Neural crest cell (in vitro differentiated cells): ENCODE data around the gene MEF2A. TPM values are rescaled to one million over a fixed set of nuclear protein-coding genes. Genes with fewer than 3 reads are reported as not detected.
"Not testable (repeated sequence)": the region's sequence is repeated elsewhere in the genome, so short reads cannot be mapped to it uniquely, and the experiment has no call there.

Source experiments
- DNase-seq: peaks from one replicate; pipeline ENCODE4 v3.0.0; 2021; ENCODE audit warnings: low read depth, mixed read lengths, low spot score
- H3K27ac Mint-ChIP-seq: one replicate; pipeline ENCODE4 v1.8.0; 2021; ENCODE audit warnings: mild to moderate bottlenecking, mixed read lengths; ENCODE audit not compliant: unreplicated experiment
- H3K27me3 Mint-ChIP-seq: 2 replicates; pipeline ENCODE4 v1.8.0; 2021; ENCODE audit warnings: low read depth, mild to moderate bottlenecking, mixed read lengths
- H3K36me3 Mint-ChIP-seq: 2 replicates; pipeline ENCODE4 v1.8.0; 2021; ENCODE audit warnings: low read depth, mild to moderate bottlenecking, mixed read lengths
- H3K4me1 Mint-ChIP-seq: 2 replicates; pipeline ENCODE4 v1.8.0; 2021; ENCODE audit warnings: mixed read lengths
- H3K4me3 Mint-ChIP-seq: one replicate; pipeline ENCODE4 v1.8.0; 2021; ENCODE audit warnings: mild to moderate bottlenecking, mixed read lengths
- H3K9me3 Mint-ChIP-seq: 2 replicates; pipeline ENCODE4 v1.8.0; 2021; ENCODE audit warnings: mixed read lengths
- CTCF ChIP-seq: fragments of 200-600 bp; sonication (generic); conservative IDR thresholded peaks from 2 replicates; pipeline ENCODE4 v1.5.0; 2021; ENCODE audit warnings: antibody characterized with exemption, mild to moderate bottlenecking
- long read RNA-seq: library from polyadenylated mRNA; unstranded; transcript quantifications from one replicate; pipeline ENCODE4 v2.0.0, GENCODE V29; 2020
- total RNA-seq: library from RNA; stranded (reverse); gene quantifications from 2 replicates; pipeline ENCODE4 v1.2.1, GENCODE V29; 2021

MEF2A gene
- 21.5 and 25.2 TPM in 2 replicates for total RNA-seq
- long read RNA-seq, full-length matches to known transcripts = 6 of 17 reads
- long read RNA-seq, partial matches to known transcripts = 6 of 17 reads
- long read RNA-seq, other reads (novel, unspliced or antisense) = 5 of 17 reads

GRCh38 chr15:99565299-99566156 is at the start of gene MEF2A:
Gene MEF2A (plus strand): TSS chr15:99565984. CDS start chr15:99633120, 67,136 bp downstream.
- H3K36me3 Mint-ChIP-seq = no peaks in the 10 kb centered on the region
- H3K9me3 Mint-ChIP-seq = no peaks in the 10 kb centered on the region
- peak within 1 kb of the TSS; percentile 93 for H3K27ac Mint-ChIP-seq
- H3K27me3 Mint-ChIP-seq = peaks cover 16% of the 10 kb centered on the region
- peak; percentile 90 for DNase-seq
- peaks cover 37% of the 10 kb centered on the region for H3K4me1 Mint-ChIP-seq
- peak within 1 kb of the TSS; percentile 99 for H3K4me3 Mint-ChIP-seq
- TF ChIP-seq CTCF = no peak

GRCh38 chr15:99518191-99518590 is 47.6 kb upstream of the MEF2A start:
- Mint-ChIP-seq H3K4me1 (no peaks in the 10 kb centered on the region), H3K36me3 (no peaks in the 10 kb centered on the region), H3K27ac (no peak overlapping the region), H3K4me3 (no peak overlapping the region), H3K9me3 (peaks cover 5% of the 10 kb centered on the region), H3K27me3 (no peaks in the 10 kb centered on the region)
- TF ChIP-seq CTCF = no peak
- no peak for DNase-seq

- H3K36me3 Mint-ChIP-seq, DNase-seq, H3K9me3 Mint-ChIP-seq, H3K4me1 Mint-ChIP-seq, H3K27me3 Mint-ChIP-seq, H3K27ac Mint-ChIP-seq, H3K4me3 Mint-ChIP-seq: not testable (repeated sequence)
These were observed 46.4 kb upstream of the MEF2A start for GRCh38 chr15:99519366-99519765.

GRCh38 chr15:99522288-99522687 is 43.5 kb upstream of the MEF2A start:
- no peaks in the 10 kb centered on the region for H3K9me3 Mint-ChIP-seq
- H3K27ac Mint-ChIP-seq = no peak overlapping the region
- no peak for DNase-seq
- H3K27me3 Mint-ChIP-seq = no peaks in the 10 kb centered on the region
- TF ChIP-seq CTCF = no peak
- no peak overlapping the region for H3K4me3 Mint-ChIP-seq
- no peaks in the 10 kb centered on the region for H3K4me1 Mint-ChIP-seq
- no peaks in the 10 kb centered on the region for H3K36me3 Mint-ChIP-seq

GRCh38 chr15:99526176-99526575 is 39.6 kb upstream of the MEF2A start:
- H3K27me3 Mint-ChIP-seq = no peaks in the 10 kb centered on the region
- no peak overlapping the region for H3K4me3 Mint-ChIP-seq
- H3K9me3 Mint-ChIP-seq = peaks cover 3% of the 10 kb centered on the region
- H3K36me3 Mint-ChIP-seq = no peaks in the 10 kb centered on the region
- DNase-seq = no peak
- no peaks in the 10 kb centered on the region for H3K4me1 Mint-ChIP-seq
- no peak overlapping the region for H3K27ac Mint-ChIP-seq
- no peak for TF ChIP-seq CTCF

GRCh38 chr15:99526671-99527070 is 39.1 kb upstream of the MEF2A start:
- TF ChIP-seq CTCF = no peak
- H3K9me3 Mint-ChIP-seq = peaks cover 3% of the 10 kb centered on the region
- H3K27me3 Mint-ChIP-seq = no peaks in the 10 kb centered on the region
- no peak overlapping the region for H3K27ac Mint-ChIP-seq
- no peaks in the 10 kb centered on the region for H3K4me1 Mint-ChIP-seq
- no peaks in the 10 kb centered on the region for H3K36me3 Mint-ChIP-seq
- DNase-seq = no peak
- H3K4me3 Mint-ChIP-seq = no peak overlapping the region
